GM12878 (cell line): ENCODE results near the gene SPATA3. TPM values are rescaled to one million over a fixed set of nuclear protein-coding genes. Genes with fewer than 3 reads are reported as not detected.

Experiments used
- BACH1 ChIP-seq: fragments of 450-650 bp; IDR thresholded peaks from 2 replicates; pipeline ENCODE4 v1.6.1; 2017; ENCODE audit warnings: mild to moderate bottlenecking, borderline replicate concordance
- BRCA1 ChIP-seq: IDR thresholded peaks from 2 replicates; pipeline ENCODE4 v1.6.1; 2011; ENCODE audit warnings: low read depth, low read length, improper control_type of control experiment
- CHD1 ChIP-seq: IDR thresholded peaks from 2 replicates; pipeline ENCODE4 v1.6.1; 2012; ENCODE audit warnings: low read depth, low read length, improper control_type of control experiment
- CHD2 ChIP-seq: IDR thresholded peaks from 2 replicates; pipeline ENCODE4 v1.6.1; 2011; ENCODE audit warnings: low read depth, low read length, improper control_type of control experiment, borderline replicate concordance
- CREB1 ChIP-seq: IDR thresholded peaks from 2 replicates; pipeline ENCODE4 v1.6.1; 2012; ENCODE audit warnings: low read depth, mild to moderate bottlenecking, inconsistent platforms
- CREM ChIP-seq: IDR thresholded peaks from 2 replicates; pipeline ENCODE4 v1.6.1; 2014; ENCODE audit warnings: antibody characterized with exemption, low read depth
- CUX1 ChIP-seq: IDR thresholded peaks from 2 replicates; pipeline ENCODE4 v1.6.1; 2012; ENCODE audit warnings: improper control_type of control experiment, low read depth, low read length; ENCODE audit not compliant: insufficient replicate concordance
- E2F4 ChIP-seq: IDR thresholded peaks from 2 replicates; pipeline ENCODE4 v1.6.1; 2012; ENCODE audit warnings: low read depth, low read length, improper control_type of control experiment
- GATAD2B ChIP-seq: fragments of 450-650 bp; conservative IDR thresholded peaks from 2 replicates; pipeline ENCODE4 v1.6.1; 2017; ENCODE audit warnings: low read depth, mild to moderate bottlenecking, moderate library complexity
- IKZF1 ChIP-seq: fragments of 450-650 bp; conservative IDR thresholded peaks from 2 replicates; pipeline ENCODE4 v1.6.1; 2017; ENCODE audit warnings: antibody characterized with exemption, mild to moderate bottlenecking
- JUNB ChIP-seq: IDR thresholded peaks from 2 replicates; pipeline ENCODE4 v1.6.1; 2016; ENCODE audit warnings: antibody characterized with exemption, mild to moderate bottlenecking
- MEF2A ChIP-seq: IDR thresholded peaks from 2 replicates; pipeline ENCODE4 v1.6.1; 2011; ENCODE audit warnings: low read depth, mild to moderate bottlenecking, low read length, moderate library complexity; ENCODE audit not compliant: insufficient read depth
- MXI1 ChIP-seq: fragments of 150-350 bp; IDR thresholded peaks from 2 replicates; pipeline ENCODE4 v1.6.1; 2011; ENCODE audit warnings: low read depth, mild to moderate bottlenecking, inconsistent platforms, low read length, improper control_type of control experiment
- NFYA ChIP-seq: IDR thresholded peaks from 2 replicates; pipeline ENCODE4 v1.6.1; 2011; ENCODE audit warnings: low read depth, mild to moderate bottlenecking, low read length, improper control_type of control experiment, borderline replicate concordance
- NRF1 ChIP-seq: conservative IDR thresholded peaks from 2 replicates; pipeline ENCODE4 v1.6.1; 2011; ENCODE audit warnings: mild to moderate bottlenecking, low read depth, low read length, improper control_type of control experiment
- RAD21 ChIP-seq: IDR thresholded peaks from 2 replicates; pipeline ENCODE4 v1.6.1; 2011; ENCODE audit warnings: mild to moderate bottlenecking, low read depth, low read length, moderate library complexity; ENCODE audit not compliant: insufficient read depth
- STAT1 ChIP-seq: fragments of 450-650 bp; conservative IDR thresholded peaks from 2 replicates; pipeline ENCODE4 v1.6.1; 2014; ENCODE audit warnings: antibody characterized with exemption, mild to moderate bottlenecking
- SUZ12 ChIP-seq: fragments of 200-600 bp; sonication (generic); IDR thresholded peaks from one replicate; pipeline ENCODE4 v1.6.1; 2018; ENCODE audit warnings: antibody characterized with exemption, mild to moderate bottlenecking; ENCODE audit not compliant: unreplicated experiment
- ZNF24 ChIP-seq: fragments of 450-650 bp; IDR thresholded peaks from 2 replicates; pipeline ENCODE4 v1.6.1; 2017; ENCODE audit warnings: antibody characterized with exemption, mild to moderate bottlenecking
- ZZZ3 ChIP-seq: IDR thresholded peaks from 2 replicates; pipeline ENCODE4 v1.6.1; 2011; ENCODE audit warnings: low read depth; ENCODE audit not compliant: control insufficient read depth, insufficient read length
- polyA plus RNA-seq, 11 experiments: library from polyadenylated mRNA; depleted of rRNA in 4 of 11; unstranded in 6 of 11; stranded (reverse) in 5 of 11; fragments of >200 nt; fragmentation: Nextera tagmentation in 4 of 11; fragmentation: Illumina TruSeq in 1 of 11; extraction: Ambion mirVana in 4 of 11; extraction: Trizol in 1 of 11; gene quantifications; 1 replicate in 1 of 11; 2 replicates in 10 of 11; pipeline versions ENCODE4 v1.2.1 to v1.2.3, GENCODE V29; 2011 to 2016; ENCODE audit warnings: inconsistent platforms in 2 of 11, missing spikeins in 2 of 11, low read depth in 1 of 11
- total RNA-seq, 4 experiments: library from RNA; depleted of rRNA in 3 of 4; stranded (reverse); fragments of >200 nt in 3 of 4; fragmentation: Illumina TruSeq in 1 of 4; extraction: Trizol in 1 of 4; gene quantifications; 2 replicates each; pipeline versions ENCODE4 v1.2.1 to v1.2.3, GENCODE V29; 2013 to 2021

SPATA3 gene
- total and polyA plus RNA-seq, 10 of the 15 experiments (the other 5 are each of a cell fraction or from before 2014, with no cell fraction given): not detected

- TF ChIP-seq GATAD2B: no peak
- no peak for TF ChIP-seq MEF2A
- TF ChIP-seq SUZ12: no peak
- no peak for TF ChIP-seq E2F4
- 0 out of 2 replicates have a peak, but pooled peaks have one; percentile 2 for TF ChIP-seq MXI1
- no peak for TF ChIP-seq RAD21
- no peak for TF ChIP-seq BACH1
- no peak for TF ChIP-seq CUX1
- no peak for TF ChIP-seq CHD2
- TF ChIP-seq CREM: 0 out of 2 replicates have a peak, but pooled peaks have one; percentile 23
- TF ChIP-seq CHD1: no peak
- no peak for TF ChIP-seq STAT1
- TF ChIP-seq JUNB: no peak
- no peak for TF ChIP-seq ZZZ3
- TF ChIP-seq ZNF24: no peak
- TF ChIP-seq CREB1: no peak
- TF ChIP-seq IKZF1: no peak; the same call in none of the 2 replicates
- no peak for TF ChIP-seq NRF1
- no peak for TF ChIP-seq BRCA1
- no peak for TF ChIP-seq NFYA
These were observed 45.0 kb upstream of the SPATA3 start (continued) for GRCh38 chr2:230950874-230951339.
